Caki2 (cell line): Measurements from ENCODE around the gene KANSL1L. TPM values are rescaled to one million over a fixed set of nuclear protein-coding genes. Genes with fewer than 3 reads are reported as not detected.
"Not testable (repeated sequence)": the region's sequence is repeated elsewhere in the genome, so short reads cannot be mapped to it uniquely, and the experiment has no call there.

Experiments
- DNase-seq: peaks from one replicate; pipeline ENCODE4 v3.0.0-alpha.2; 2015; ENCODE audit warnings: low read depth
- in situ Hi-C: cut with HindIII; loops from 2 replicates; pipeline ENCODE4 v1.10.0; 2016; ENCODE audit warnings: low sequenced_read_pairs, low pct_unique_long_range_greater_than_20kb, mixed read lengths
- total RNA-seq: library from RNA; depleted of rRNA; stranded (reverse); fragments of >200 nt; shearing (Covaris generic); gene quantifications from 2 replicates; pipeline ENCODE4 v1.2.3, GENCODE V29; 2014; ENCODE audit warnings: low replicate concordance

KANSL1L gene
- total RNA-seq, 1 experiment from 2014 or later = 14.5 TPM

GRCh38 chr2:210181606-210182088, 10.4 kb upstream of the KANSL1L start:
- in situ Hi-C loops, DNase-seq: not testable (repeated sequence)

GRCh38 chr2:210181033-210181605, 9.9 kb upstream of the KANSL1L start:
- DNase-seq, in situ Hi-C loops: not testable (repeated sequence)

- no peak for DNase-seq
- in situ Hi-C loops = no loop called here
Observed at GRCh38 chr2:210180477-210180876, 9.3 kb upstream of the KANSL1L start.

GRCh38 chr2:210179351-210179990, 8.3 kb upstream of the KANSL1L start:
- in situ Hi-C loops = no loop called here
- DNase-seq = no peak

- no peak for DNase-seq
- in situ Hi-C loops = no loop called here
Observed at GRCh38 chr2:210177769-210178168, 6.6 kb upstream of the KANSL1L start.

GRCh38 chr2:210177115-210177514, 5.9 kb upstream of the KANSL1L start:
- in situ Hi-C loops, DNase-seq: not testable (repeated sequence)

GRCh38 chr2:210174086-210174485, 2.9 kb upstream of the KANSL1L start:
- in situ Hi-C loops = no loop called here
- DNase-seq = no peak

GRCh38 chr2:210172219-210172575, 988 bp upstream of the KANSL1L start:
- in situ Hi-C loops = no loop called here

GRCh38 chr2:210170446-210171303, 534 bp downstream of the KANSL1L start:
- peak; percentile 91 for DNase-seq
- in situ Hi-C loops = no loop called here

More at GRCh38 chr2:210172219-210172575, 988 bp upstream of the KANSL1L start:
- no peak for DNase-seq

GRCh38 chr2:210170196-210170445, 1.1 kb downstream of the KANSL1L start:
- in situ Hi-C loops = no loop called here
- no peak for DNase-seq

GRCh38 chr2:210169516-210170195, 1.6 kb downstream of the KANSL1L start:
- in situ Hi-C loops = no loop called here
- no peak for DNase-seq

- in situ Hi-C loops = no loop called here
- DNase-seq = no peak
Observed at GRCh38 chr2:210167227-210167626, 4.0 kb downstream of the KANSL1L start.

- in situ Hi-C loops = no loop called here
Observed at GRCh38 chr2:210162466-210163124, 8.6 kb downstream of the KANSL1L start.

GRCh38 chr2:210159059-210159458, 12.2 kb downstream of the KANSL1L start:
- in situ Hi-C loops = no loop called here
- no peak for DNase-seq

More at GRCh38 chr2:210162466-210163124, 8.6 kb downstream of the KANSL1L start:
- peak; percentile 48 for DNase-seq

- in situ Hi-C loops = no loop called here
Observed at GRCh38 chr2:210158236-210158635, 13.0 kb downstream of the KANSL1L start.

GRCh38 chr2:210157526-210157925, 13.7 kb downstream of the KANSL1L start:
- DNase-seq = peak; percentile 49
- in situ Hi-C loops = no loop called here

More at GRCh38 chr2:210158236-210158635, 13.0 kb downstream of the KANSL1L start:
- DNase-seq = no peak

- DNase-seq = no peak
- in situ Hi-C loops = no loop called here
Observed at GRCh38 chr2:210147614-210148013, 23.6 kb downstream of the KANSL1L start.

GRCh38 chr2:210132239-210132638, 39.0 kb downstream of the KANSL1L start:
- DNase-seq = no peak

More at GRCh38 chr2:210132239-210132638, 39.0 kb downstream of the KANSL1L start:
- in situ Hi-C loops = no loop called here
